NCI-H2029 (cell line): ENCODE measurements around the gene STUM.

Source experiments
- DNase-seq: peaks from one replicate; lab custom pipeline; 2025; lab: John Stamatoyannopoulos, UW

Gene STUM

DNA sequence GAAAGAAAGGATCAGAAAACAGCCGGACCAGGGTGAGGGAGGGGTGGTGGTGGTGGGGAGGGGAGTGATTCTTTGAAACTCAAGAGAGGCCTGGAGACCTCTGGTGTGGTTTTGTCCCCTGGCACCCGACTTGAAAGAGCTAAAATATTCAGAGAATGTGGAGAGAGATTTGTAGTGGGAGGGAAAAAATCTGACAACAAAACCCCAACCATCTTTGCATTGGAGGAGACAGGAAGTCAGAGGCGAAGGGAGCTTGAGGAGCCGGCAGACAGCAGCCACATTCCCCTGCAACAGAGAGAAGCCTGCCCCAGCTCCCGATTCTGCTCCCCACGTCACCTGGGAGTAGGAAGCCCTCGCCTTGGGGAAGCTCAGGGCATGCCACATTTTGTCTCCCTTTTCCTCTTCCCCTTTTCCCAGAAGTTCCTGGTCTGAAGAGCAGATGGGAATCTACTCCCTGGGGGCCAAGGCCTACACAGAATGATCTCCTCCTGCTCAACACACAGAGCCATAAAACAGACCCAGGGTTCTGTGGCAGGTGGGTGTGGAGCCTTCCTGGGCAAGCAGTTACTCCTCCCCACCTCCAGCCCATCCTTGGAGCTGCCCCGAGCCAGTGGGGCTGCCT is 105.6 kb downstream of the STUM start:
- no peak for DNase-seq

DNA sequence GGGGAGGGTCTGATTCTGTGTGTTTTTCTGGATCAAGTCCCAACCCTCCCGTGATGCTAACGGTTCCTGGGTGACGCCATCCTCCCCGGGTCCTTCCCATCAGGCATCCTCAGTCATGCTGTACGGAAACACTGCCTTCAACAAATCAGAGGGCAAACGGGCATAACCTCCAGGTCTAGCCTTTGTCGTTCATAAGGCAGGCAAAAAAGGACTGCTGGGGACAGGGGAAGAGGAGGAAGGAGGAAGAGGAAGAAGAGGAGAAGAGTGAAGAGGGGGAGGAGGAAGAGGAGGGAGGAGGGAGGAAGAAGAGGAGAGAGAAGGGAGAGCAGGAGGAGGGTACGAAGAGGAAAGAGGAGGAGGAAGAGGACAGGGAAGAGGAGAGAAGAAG is 106.1 kb downstream of the STUM start:
- no peak for DNase-seq

DNA sequence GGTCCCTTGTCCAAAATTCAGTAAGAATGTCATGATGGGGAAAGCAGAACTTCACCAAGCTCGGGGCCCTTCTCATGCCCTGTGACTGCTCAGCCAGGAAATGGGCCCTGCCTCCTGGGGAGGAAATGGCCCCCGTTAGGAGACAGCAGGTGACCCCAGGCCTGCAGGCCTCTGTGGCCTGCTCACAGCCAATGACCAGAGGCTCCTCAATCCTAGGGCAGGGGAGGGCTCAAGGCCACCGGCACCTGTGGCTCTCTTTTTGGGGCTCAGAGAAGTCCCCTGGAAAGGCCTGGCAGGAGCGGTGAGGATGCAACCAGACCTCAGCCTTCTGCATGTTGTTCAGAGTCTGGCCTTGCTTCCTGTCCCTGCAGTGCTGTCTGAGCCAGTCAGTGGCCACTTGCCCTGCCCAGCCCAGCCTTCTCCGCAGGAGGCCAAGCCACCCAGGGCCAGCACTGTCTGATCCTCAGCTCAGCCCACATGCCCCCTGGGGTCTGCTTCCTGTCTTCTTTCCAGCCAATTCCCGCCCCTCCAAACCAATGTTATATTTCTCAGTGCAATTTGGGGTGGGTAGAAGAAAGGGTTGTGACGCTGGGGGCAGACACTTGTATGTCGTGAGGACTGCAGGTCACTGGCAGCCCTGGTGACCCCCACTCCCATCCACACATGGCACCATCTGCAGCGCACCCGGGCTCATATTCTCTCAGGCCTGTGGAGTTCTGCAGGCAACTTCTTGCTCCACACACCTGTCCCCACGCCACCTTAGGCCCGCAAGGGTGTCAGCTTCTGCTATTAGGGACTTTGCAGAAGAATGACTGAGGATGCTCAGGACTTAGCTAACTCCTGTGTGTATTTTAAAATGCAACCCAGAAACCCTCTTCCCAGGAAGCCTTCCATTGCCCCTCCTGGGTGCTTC is 106.9 kb downstream of the STUM start:
- DNase-seq: no peak

DNA sequence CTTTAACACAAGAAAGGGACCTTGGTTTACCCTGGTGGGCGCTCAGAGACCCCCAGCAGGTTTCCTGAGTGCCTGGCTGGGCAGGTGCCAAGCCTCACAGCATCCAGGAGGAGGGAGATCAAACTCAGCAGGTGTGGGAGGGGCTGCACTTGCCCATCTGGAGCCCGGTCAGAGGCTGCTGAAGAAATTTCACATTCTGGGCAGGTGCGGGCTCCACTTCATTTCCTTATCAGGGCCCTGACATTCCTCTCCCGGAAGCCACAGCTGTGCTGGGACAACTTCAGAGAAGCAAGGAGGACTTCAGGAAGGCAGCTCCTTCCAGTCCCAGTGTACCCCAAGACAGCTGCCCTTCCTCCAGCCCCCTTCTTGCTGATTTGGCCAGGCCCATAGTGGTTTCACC is 107.6 kb downstream of the STUM start:
- DNase-seq: no peak

DNA sequence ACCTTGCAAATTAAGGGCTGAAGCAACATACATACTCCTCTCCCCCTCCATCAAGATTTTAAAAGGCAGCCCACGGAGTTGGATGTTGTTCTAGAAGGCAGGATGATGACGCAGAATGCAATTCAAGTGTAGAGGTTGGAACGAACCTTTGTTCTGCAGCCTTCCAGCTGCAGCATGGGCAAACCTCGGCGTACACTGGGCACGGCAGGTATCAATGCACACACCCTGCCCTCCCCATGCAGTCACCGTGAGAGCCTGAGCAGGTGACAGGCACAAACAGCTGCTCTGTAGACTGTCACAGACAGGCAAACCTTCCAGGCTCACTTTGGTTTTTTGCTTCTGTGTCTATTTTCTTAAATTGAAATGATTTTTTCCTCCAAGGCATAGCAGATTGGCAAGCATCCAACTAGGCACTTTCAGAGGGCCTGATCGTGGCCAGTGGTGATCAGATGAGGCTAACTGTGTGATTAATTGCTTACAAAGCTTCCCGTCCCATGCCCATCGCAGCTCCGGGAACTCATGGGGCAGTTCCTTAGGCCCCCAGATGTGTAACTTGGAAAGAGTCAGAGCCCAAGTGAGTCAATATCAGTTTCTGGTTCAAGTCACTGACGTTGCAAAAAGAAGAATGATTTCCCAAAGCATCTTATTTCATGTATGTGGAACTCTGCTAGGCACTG is 108.2 kb downstream of the STUM start:
- no peak for DNase-seq

DNA sequence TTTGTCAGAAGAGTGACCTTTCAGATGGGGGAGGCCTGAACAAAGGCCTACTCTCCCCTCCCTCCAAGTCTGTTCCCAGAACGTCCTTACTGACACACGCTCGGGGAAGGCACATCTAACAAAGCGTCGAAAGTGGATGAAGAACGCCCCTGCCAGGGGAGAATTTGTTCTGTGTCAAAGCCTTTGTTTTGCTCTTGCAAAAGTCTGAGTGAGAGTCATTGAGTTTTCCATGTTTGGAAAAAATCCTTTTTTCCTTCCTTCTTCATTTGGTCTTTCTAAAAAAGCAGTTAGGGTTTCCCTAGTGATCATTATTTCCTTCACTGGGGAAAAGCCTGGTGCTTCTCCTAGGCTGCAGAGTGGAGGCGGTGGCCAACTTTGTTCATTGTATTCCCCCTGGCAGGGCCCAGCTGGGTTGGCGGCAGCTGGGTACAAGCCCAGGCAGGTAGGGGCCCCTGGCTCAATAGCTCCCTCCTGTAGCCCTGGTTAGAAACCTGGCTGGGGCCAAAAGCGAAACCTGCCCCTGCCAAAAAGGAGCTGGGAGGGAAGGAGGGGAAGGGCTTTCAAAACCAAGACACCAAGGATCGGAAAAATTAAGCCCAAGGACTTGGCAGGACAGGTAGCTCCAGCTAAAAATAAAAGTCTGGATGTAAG is 109.5 kb downstream of the STUM start:
- no peak for DNase-seq

DNA sequence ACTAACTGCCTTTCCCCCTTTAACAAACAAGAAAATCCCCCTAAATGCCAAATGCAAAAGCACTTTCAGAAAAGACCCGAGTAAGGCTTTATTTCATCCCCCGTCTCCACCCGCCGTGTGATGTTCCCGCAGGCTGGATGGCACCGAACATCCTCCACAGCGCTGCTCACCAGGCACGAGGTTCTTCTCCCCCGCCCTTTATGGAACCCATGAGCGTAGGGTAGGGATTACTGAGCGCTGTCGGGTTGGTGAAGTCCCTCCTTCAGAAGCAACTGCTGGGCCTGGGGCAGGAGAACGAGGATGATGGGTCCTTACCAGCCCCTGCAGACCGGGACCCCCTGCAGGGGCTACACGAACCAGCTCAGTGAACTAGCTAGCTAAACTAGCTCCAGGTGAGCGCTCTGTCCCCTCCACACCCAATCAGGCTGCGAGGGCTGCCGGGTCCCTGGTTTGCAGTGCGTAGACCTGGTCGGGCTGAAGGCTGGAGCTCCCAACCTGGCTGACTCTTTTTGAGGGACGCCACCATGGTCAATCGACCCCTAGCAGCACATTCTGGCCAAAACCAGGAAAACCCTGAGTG is 110.1 kb downstream of the STUM start:
- DNase-seq: no peak
